ENCODE measurements around the gene WSB1.

WSB1 gene

DNA sequence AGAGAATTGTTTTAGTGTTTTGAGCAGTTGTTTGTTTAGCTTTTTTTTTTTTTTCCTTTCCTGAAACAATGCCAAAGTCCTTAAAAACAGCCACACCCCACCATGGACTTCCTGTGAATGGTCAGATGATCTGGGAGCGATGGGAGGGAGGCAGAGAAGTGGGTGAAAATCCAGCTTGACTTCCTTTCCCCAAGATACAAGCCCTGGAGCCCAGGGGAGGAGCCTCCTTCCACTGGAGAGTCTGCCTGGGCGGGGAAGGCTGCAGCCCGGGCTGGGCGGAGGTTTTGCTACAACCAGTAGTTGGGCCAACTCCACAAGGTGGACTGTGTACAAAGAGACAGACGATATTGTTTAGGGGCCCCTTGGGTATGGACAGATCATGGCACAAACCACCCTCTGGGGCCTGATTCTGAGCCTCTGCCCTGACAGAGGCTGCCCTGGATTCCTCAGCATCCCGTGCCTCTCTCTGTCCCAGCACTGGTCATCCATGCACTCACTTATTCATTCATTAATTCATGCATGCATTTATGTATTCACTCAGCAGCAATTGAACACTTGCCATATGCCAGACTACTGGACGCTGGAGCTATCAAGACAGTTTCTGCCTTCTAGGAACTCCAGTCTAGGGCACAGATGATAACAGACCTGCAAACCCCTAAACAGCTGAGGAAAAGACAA, 29.8 kb downstream of the WSB1 start:
- peak; percentile 88 for ATAC-seq (ENCODE audit: low read depth)
- H3K36me3 ChIP-seq (ENCODE audit: low read depth): peaks cover 3% of the 10 kb centered on the region; the same call in 1 of the 2 replicates
- peaks cover 10% of the 10 kb centered on the region for H3K4me1 ChIP-seq (ENCODE audit: insufficient read depth, poor library complexity, severe bottlenecking)
- H3K27me3 ChIP-seq (ENCODE audit: insufficient read depth, poor library complexity, severe bottlenecking): no peaks in the 10 kb centered on the region
- peak; percentile 71 for DNase-seq (ENCODE audit: low spot score)
- no peaks in the 10 kb centered on the region for H3K9me3 ChIP-seq (ENCODE audit: severe bottlenecking)
- H3K27ac ChIP-seq (ENCODE audit: poor library complexity, severe bottlenecking): peak overlapping the region; percentile 48
- TF ChIP-seq, protein P1, sequence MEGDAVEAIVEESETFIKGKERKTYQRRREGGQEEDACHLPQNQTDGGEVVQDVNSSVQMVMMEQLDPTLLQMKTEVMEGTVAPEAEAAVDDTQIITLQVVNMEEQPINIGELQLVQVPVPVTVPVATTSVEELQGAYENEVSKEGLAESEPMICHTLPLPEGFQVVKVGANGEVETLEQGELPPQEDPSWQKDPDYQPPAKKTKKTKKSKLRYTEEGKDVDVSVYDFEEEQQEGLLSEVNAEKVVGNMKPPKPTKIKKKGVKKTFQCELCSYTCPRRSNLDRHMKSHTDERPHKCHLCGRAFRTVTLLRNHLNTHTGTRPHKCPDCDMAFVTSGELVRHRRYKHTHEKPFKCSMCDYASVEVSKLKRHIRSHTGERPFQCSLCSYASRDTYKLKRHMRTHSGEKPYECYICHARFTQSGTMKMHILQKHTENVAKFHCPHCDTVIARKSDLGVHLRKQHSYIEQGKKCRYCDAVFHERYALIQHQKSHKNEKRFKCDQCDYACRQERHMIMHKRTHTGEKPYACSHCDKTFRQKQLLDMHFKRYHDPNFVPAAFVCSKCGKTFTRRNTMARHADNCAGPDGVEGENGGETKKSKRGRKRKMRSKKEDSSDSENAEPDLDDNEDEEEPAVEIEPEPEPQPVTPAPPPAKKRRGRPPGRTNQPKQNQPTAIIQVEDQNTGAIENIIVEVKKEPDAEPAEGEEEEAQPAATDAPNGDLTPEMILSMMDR (IDR thresholded peaks at IDR 0.05; ENCODE audit: poor library complexity, severe bottlenecking): no peak
- H3K4me3 ChIP-seq (ENCODE audit: severe bottlenecking): no peak overlapping the region

DNA sequence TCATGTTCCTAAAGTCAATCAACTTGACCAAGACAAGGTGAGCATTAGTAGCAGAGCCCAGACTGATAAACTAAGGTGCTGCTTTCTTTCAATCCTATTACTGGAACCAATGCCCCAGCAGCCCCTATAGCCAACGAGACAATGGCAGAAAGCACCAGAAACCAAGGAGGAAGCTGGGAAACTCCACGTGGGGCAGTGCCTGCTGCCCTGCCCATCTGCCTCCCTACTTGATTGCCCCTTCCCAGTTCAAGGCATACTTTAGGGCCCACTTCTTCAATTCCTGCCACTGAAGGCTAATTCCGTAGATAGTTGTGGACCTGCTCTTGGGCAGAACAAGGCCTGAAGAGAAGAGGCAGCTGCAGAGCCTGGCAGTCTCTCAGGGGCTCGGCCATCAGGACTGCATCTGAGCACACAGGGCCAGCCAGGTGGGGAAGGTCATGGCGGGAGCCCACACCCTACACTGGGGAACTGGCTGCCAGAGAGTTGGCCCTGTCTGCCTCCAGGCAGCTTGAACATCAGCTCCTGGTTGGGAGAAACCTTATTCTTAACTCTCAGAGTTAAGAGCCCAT, 30.9 kb downstream of the WSB1 start:
- H3K36me3 ChIP-seq (ENCODE audit: low read depth): no peaks in the 10 kb centered on the region
- H3K27ac ChIP-seq (ENCODE audit: poor library complexity, severe bottlenecking): no peak overlapping the region
- no peaks in the 10 kb centered on the region for H3K9me3 ChIP-seq (ENCODE audit: severe bottlenecking)
- DNase-seq (ENCODE audit: low spot score) (no peak), ATAC-seq (ENCODE audit: low read depth) (no peak)
- no peak overlapping the region for H3K4me3 ChIP-seq (ENCODE audit: severe bottlenecking)
- H3K4me1 ChIP-seq (ENCODE audit: insufficient read depth, poor library complexity, severe bottlenecking): peaks cover 10% of the 10 kb centered on the region
- no peaks in the 10 kb centered on the region for H3K27me3 ChIP-seq (ENCODE audit: insufficient read depth, poor library complexity, severe bottlenecking)
- TF ChIP-seq, protein P1 (IDR thresholded peaks at IDR 0.05; ENCODE audit: poor library complexity, severe bottlenecking): no peak

DNA sequence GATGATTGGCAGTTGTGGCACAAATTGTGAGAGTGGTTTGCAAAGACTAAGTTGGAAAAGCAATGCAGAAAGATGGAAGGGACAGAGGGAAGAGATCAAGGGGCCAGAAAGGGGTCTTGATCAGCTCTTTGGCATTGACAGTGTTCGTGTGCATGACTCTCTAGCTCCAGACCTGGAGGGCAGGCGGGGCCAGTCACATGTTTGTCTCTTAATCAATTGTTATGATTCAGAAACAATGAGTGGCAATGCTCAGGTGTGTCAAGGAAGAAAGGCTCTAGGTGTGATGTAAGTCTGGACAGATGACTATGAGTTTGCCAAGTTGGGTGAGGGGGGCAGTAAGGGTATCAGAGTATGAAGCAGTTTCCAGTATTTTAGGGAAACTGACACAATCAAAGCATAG, 32.1 kb downstream of the WSB1 start:
- no peak for ATAC-seq (ENCODE audit: low read depth)

DNA sequence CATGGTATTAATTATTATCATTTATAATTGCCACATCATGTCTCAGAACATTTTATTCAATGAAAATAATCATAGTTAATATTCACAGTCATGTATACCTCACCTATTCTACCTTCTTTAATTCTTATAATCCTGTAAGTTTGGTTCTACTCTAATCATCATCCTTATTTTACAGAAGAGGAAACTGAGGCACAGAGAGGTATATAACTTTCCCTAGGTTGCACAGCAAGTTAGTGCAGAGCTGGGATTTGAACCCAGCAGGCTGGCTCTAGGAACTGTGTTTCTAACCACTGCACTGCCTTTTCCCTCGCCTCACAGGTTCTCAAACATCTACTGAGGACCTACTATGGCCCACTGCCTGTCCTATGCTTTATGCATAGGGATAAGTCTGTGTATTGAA, 32.7 kb downstream of the WSB1 start:
- Histone ChIP-seq H3K27me3 (ENCODE audit: insufficient read depth, poor library complexity, severe bottlenecking) (no peaks in the 10 kb centered on the region), H3K4me1 (ENCODE audit: insufficient read depth, poor library complexity, severe bottlenecking) (peaks cover 17% of the 10 kb centered on the region), H3K9me3 (ENCODE audit: severe bottlenecking) (no peaks in the 10 kb centered on the region), H3K27ac (ENCODE audit: poor library complexity, severe bottlenecking) (no peak overlapping the region), H3K36me3 (ENCODE audit: low read depth) (no peaks in the 10 kb centered on the region), H3K4me3 (ENCODE audit: severe bottlenecking) (no peak overlapping the region)
- TF ChIP-seq, protein P1 (IDR thresholded peaks at IDR 0.05; ENCODE audit: poor library complexity, severe bottlenecking): no peak
- DNase-seq (ENCODE audit: low spot score) (no peak), ATAC-seq (ENCODE audit: low read depth) (no peak)

More for the DNA sequence above, 32.1 kb downstream of the WSB1 start:
- Histone ChIP-seq H3K36me3 (ENCODE audit: low read depth) (no peaks in the 10 kb centered on the region), H3K4me1 (ENCODE audit: insufficient read depth, poor library complexity, severe bottlenecking) (peaks cover 12% of the 10 kb centered on the region), H3K4me3 (ENCODE audit: severe bottlenecking) (no peak overlapping the region), H3K9me3 (ENCODE audit: severe bottlenecking) (no peaks in the 10 kb centered on the region), H3K27ac (ENCODE audit: poor library complexity, severe bottlenecking) (no peak overlapping the region), H3K27me3 (ENCODE audit: insufficient read depth, poor library complexity, severe bottlenecking) (no peaks in the 10 kb centered on the region)
- DNase-seq (ENCODE audit: low spot score): no peak
- TF ChIP-seq, protein P1 (IDR thresholded peaks at IDR 0.05; ENCODE audit: poor library complexity, severe bottlenecking): no peak

DNA sequence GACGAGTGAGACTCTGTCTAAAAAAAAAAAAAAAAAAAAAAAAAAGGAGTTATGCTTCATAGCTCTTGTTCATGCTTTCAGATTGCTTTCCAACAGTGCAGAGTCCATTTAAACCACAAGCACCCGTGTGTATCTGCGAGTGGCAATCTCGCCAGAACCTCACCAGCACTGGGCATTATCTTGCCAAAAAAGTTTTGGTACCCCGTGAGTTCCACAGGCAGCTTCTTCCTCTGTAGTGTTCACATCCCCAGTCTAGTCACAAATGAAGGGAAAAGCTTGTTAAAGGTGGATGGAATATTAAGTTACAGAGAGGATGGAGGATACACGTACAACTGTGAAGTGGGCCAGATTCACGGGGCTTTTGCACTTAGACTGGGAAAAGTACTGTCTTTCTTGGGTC, 33.5 kb downstream of the WSB1 start:
- Histone ChIP-seq H3K4me1 (ENCODE audit: insufficient read depth, poor library complexity, severe bottlenecking) (peaks cover 23% of the 10 kb centered on the region), H3K9me3 (ENCODE audit: severe bottlenecking) (no peaks in the 10 kb centered on the region), H3K27ac (ENCODE audit: poor library complexity, severe bottlenecking) (no peak overlapping the region), H3K4me3 (ENCODE audit: severe bottlenecking) (no peak overlapping the region), H3K36me3 (ENCODE audit: low read depth) (no peaks in the 10 kb centered on the region), H3K27me3 (ENCODE audit: insufficient read depth, poor library complexity, severe bottlenecking) (no peaks in the 10 kb centered on the region)
- ATAC-seq (ENCODE audit: low read depth): no peak
- DNase-seq (ENCODE audit: low spot score): no peak
- TF ChIP-seq, protein P1 (IDR thresholded peaks at IDR 0.05; ENCODE audit: poor library complexity, severe bottlenecking): no peak
